PC-9 (cell line): ENCODE data around the gene GRHPR. TPM values are rescaled to one million over a fixed set of nuclear protein-coding genes. Genes with fewer than 3 reads are reported as not detected.

ENCODE experiments used
- BruUV-seq: library from RNA; stranded (reverse); fragments of 400-500 nt; replicated peaks from 2 replicates; lab custom pipeline; 2021; lab: Mats Ljungman, UMichigan
- CTCF ChIA-PET: fragments of 300-600 bp; sonication (Branson Sonifier 250); formaldehyde crosslinking; loops from one replicate; lab custom pipeline; 2022; ENCODE audit warnings: antibody characterized with exemption; lab: Charles Lee
- POLR2A ChIA-PET: fragments of 300-600 bp; sonication (Branson Sonifier 250); formaldehyde crosslinking; loops from one replicate; lab custom pipeline; 2022; ENCODE audit warnings: antibody characterized with exemption; ENCODE audit not compliant: unreplicated experiment; lab: Charles Lee
- DNase-seq, 2 experiments: peaks; one replicate each; pipeline versions ENCODE4 v3.0.0 to v3.0.0-alpha.2; 2015 to 2022; ENCODE audit warnings: mixed read lengths in 1 of 2
- H2AFZ ChIP-seq: fragments of 200-600 bp; sonication (generic); 2 replicates; pipeline ENCODE4 v1.8.1; 2017; ENCODE audit warnings: antibody characterized with exemption
- H3F3A ChIP-seq: fragments of 200-600 bp; sonication (generic); 2 replicates; pipeline ENCODE4 v1.8.1; 2017; ENCODE audit warnings: antibody characterized with exemption, mild to moderate bottlenecking, low read depth; ENCODE audit not compliant: insufficient read depth
- H3K27ac ChIP-seq: fragments of 200-600 bp; sonication (generic); 2 replicates; pipeline ENCODE4 v1.6.1; 2016; ENCODE audit warnings: mixed run types
- H3K27me3 ChIP-seq: fragments of 200-600 bp; sonication (generic); 2 replicates; pipeline ENCODE4 v1.6.1; 2016; ENCODE audit warnings: low read depth, mixed run types; ENCODE audit not compliant: insufficient read depth
- H3K36me3 ChIP-seq: fragments of 200-600 bp; sonication (generic); 2 replicates; pipeline ENCODE4 v1.6.1; 2016; ENCODE audit warnings: low read depth, mixed run types
- H3K4me1 ChIP-seq: fragments of 200-600 bp; sonication (generic); replicated peaks from 2 replicates; pipeline ENCODE4 v1.6.1; 2016; ENCODE audit warnings: mixed run types; ENCODE audit not compliant: insufficient read depth
- H3K4me2 ChIP-seq: fragments of 200-600 bp; sonication (generic); 2 replicates; pipeline ENCODE4 v1.6.1; 2017; ENCODE audit warnings: mixed run types
- H3K4me3 ChIP-seq: fragments of 200-600 bp; sonication (generic); 2 replicates; pipeline ENCODE4 v1.6.1; 2016; ENCODE audit warnings: mixed run types
- H3K79me2 ChIP-seq: fragments of 200-600 bp; sonication (generic); 2 replicates; pipeline ENCODE4 v1.6.1; 2017; ENCODE audit warnings: low read depth, mixed run types
- H3K9me2 ChIP-seq: fragments of 200-600 bp; sonication (generic); 2 replicates; pipeline ENCODE4 v1.8.1; 2017; ENCODE audit warnings: mild to moderate bottlenecking; ENCODE audit not compliant: insufficient read depth
- H3K9me3 ChIP-seq: fragments of 200-600 bp; sonication (generic); 2 replicates; pipeline ENCODE4 v1.8.1; 2016; ENCODE audit warnings: low read depth; ENCODE audit not compliant: insufficient read depth
- H4K20me1 ChIP-seq: fragments of 200-600 bp; sonication (generic); 2 replicates; pipeline ENCODE4 v1.8.1; 2017; ENCODE audit not compliant: insufficient read depth
- CTCF ChIP-seq: fragments of 200-600 bp; sonication (generic); conservative IDR thresholded peaks from 2 replicates; pipeline ENCODE4 v1.6.1; 2017; ENCODE audit warnings: mixed run types, antibody characterized with exemption, mild to moderate bottlenecking, moderate library complexity
- EZH2 ChIP-seq: fragments of 200-600 bp; sonication (generic); IDR thresholded peaks from 2 replicates; pipeline ENCODE4 v1.8.0; 2017; ENCODE audit warnings: antibody characterized with exemption, low read depth
- intact Hi-C: fragments of 100-400 bp; cut with micrococcal nuclease; formaldehyde crosslinking; loops from one replicate; pipeline ENCODE4 v1.10.0; 2022; ENCODE audit not compliant: unreplicated experiment
- total RNA-seq: library from RNA; stranded (reverse); gene quantifications from 2 replicates; pipeline ENCODE4 v1.2.3, GENCODE V29; 2021

The GRHPR gene
- total RNA-seq, 1 experiment from 2014 or later = 77.2 TPM

GRCh38 chr9:37443566-37443965 lies 21.1 kb downstream of the GRHPR start:
- ChIA-PET CTCF (no interaction called here), POLR2A (no interaction called here)
- no peaks in the 10 kb centered on the region for H3K27me3 ChIP-seq
- H3K4me3 ChIP-seq = no peak overlapping the region
- no peak overlapping the region for H3K27ac ChIP-seq
- intact Hi-C loops = no loop called here
- no peaks in the 10 kb centered on the region for H3K36me3 ChIP-seq
- H3K9me2 ChIP-seq = no peaks in the 10 kb centered on the region
- no peak overlapping the region for H3K4me2 ChIP-seq
- H2AFZ ChIP-seq = no peak overlapping the region
- H3F3A ChIP-seq = no peaks in the 10 kb centered on the region
- DNase-seq = no peak
- TF ChIP-seq CTCF (no peak), EZH2 (no peak)
- peaks cover 2% of the 10 kb centered on the region; the same call in 1 of the 2 replicates for H4K20me1 ChIP-seq
- 0 out of 2 replicates have a peak, but pooled peaks cover 14% of the 10 kb centered on the region for H3K79me2 ChIP-seq
- no peaks in the 10 kb centered on the region for H3K9me3 ChIP-seq
- no TSS peak for BruUV-seq
- H3K4me1 ChIP-seq = no peaks in the 10 kb centered on the region

GRCh38 chr9:37444890-37445289 lies 22.4 kb downstream of the GRHPR start:
- ChIA-PET CTCF (interaction anchor here (0.6 kb wide), 1 partner anchor 741 kb away, joined by 5 read pairs; no protein-coding TSS in a partner anchor), POLR2A (no interaction called here)
- Histone ChIP-seq H3K9me3 (no peaks in the 10 kb centered on the region), H3K36me3 (no peaks in the 10 kb centered on the region), H3K4me1 (no peaks in the 10 kb centered on the region), H3K27me3 (no peaks in the 10 kb centered on the region), H3K27ac (no peak overlapping the region), H3K79me2 (0 out of 2 replicates have a peak, but pooled peaks cover 11% of the 10 kb centered on the region), H3K4me2 (no peak overlapping the region), H3K9me2 (no peaks in the 10 kb centered on the region), H3K4me3 (no peak overlapping the region), H4K20me1 (peaks cover 2% of the 10 kb centered on the region; the same call in 1 of the 2 replicates), H2AFZ (no peak overlapping the region), H3F3A (no peaks in the 10 kb centered on the region)
- no TSS peak for BruUV-seq
- intact Hi-C loops = no loop called here
- TF ChIP-seq EZH2 = no peak
- TF ChIP-seq CTCF = no peak
- no peak for DNase-seq

GRCh38 chr9:37445832-37446231 lies 23.3 kb downstream of the GRHPR start:
- H3K79me2 ChIP-seq = 0 out of 2 replicates have a peak, but pooled peaks cover 11% of the 10 kb centered on the region
- ChIA-PET CTCF (no interaction called here), POLR2A (no interaction called here)
- H3K4me3 ChIP-seq = no peak overlapping the region
- TF ChIP-seq EZH2 (no peak), CTCF (no peak)
- H3K4me1 ChIP-seq = no peaks in the 10 kb centered on the region
- BruUV-seq = no TSS peak
- no peak overlapping the region for H2AFZ ChIP-seq
- DNase-seq = no peak
- H3K4me2 ChIP-seq = no peak overlapping the region
- peaks cover 2% of the 10 kb centered on the region; the same call in 1 of the 2 replicates for H4K20me1 ChIP-seq
- H3K27me3 ChIP-seq = no peaks in the 10 kb centered on the region
- no peak overlapping the region for H3K27ac ChIP-seq
- intact Hi-C loops = no loop called here
- no peaks in the 10 kb centered on the region for H3K9me3 ChIP-seq
- H3K9me2 ChIP-seq = no peaks in the 10 kb centered on the region
- H3F3A ChIP-seq = no peaks in the 10 kb centered on the region
- no peaks in the 10 kb centered on the region for H3K36me3 ChIP-seq
